Measurements from ENCODE around the gene DPYSL5.
"Not testable (repeated sequence)": the region's sequence is repeated elsewhere in the genome, so short reads cannot be mapped to it uniquely, and the experiment has no call there.

DNA sequence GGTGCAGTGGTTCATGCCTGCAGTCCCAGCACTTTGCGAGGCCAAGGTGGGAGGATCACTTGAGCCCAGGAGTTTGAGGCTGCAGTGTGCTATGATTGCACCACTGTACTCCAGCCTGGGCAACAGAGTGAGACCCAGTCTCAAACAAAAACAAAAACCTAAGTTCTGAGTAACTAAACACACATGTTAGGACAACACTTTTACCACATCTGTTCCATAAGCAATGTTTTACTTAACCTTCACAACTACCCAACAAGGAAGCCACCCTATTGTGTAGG, 75.2 kb downstream of the DPYSL5 start:
- TF ChIP-seq, protein P1, sequence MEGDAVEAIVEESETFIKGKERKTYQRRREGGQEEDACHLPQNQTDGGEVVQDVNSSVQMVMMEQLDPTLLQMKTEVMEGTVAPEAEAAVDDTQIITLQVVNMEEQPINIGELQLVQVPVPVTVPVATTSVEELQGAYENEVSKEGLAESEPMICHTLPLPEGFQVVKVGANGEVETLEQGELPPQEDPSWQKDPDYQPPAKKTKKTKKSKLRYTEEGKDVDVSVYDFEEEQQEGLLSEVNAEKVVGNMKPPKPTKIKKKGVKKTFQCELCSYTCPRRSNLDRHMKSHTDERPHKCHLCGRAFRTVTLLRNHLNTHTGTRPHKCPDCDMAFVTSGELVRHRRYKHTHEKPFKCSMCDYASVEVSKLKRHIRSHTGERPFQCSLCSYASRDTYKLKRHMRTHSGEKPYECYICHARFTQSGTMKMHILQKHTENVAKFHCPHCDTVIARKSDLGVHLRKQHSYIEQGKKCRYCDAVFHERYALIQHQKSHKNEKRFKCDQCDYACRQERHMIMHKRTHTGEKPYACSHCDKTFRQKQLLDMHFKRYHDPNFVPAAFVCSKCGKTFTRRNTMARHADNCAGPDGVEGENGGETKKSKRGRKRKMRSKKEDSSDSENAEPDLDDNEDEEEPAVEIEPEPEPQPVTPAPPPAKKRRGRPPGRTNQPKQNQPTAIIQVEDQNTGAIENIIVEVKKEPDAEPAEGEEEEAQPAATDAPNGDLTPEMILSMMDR (conservative IDR thresholded peaks at IDR 0.05; ENCODE audit: low read depth, low read length), result not testable (repeated sequence)
- not testable (repeated sequence) for TF ChIP-seq EZH2 (IDR thresholded peaks at IDR 0.05; ENCODE audit: low read length, unreplicated experiment); EZH2phosphoT487 (IDR thresholded peaks at IDR 0.05; ENCODE audit: borderline replicate concordance, low read length)
